GM11168 (cell line): Measurements from ENCODE around the gene LYST.
"Not testable (repeated sequence)": the region's sequence is repeated elsewhere in the genome, so short reads cannot be mapped to it uniquely, and the experiment has no call there.

Experiments used
- in situ Hi-C: fragments of 300-500 bp; cut with MboI; formaldehyde crosslinking; loops from one replicate; pipeline ENCODE4 v1.12.0; 2022; ENCODE audit warnings: low sequenced_read_pairs; ENCODE audit not compliant: unreplicated experiment

The LYST gene

GRCh38 chr1:235622936-235623779 lies 243.5 kb downstream of the LYST start:
- in situ Hi-C loops, result no loop called here

GRCh38 chr1:235619149-235619548 lies 247.6 kb downstream of the LYST start:
- in situ Hi-C loops, result not testable (repeated sequence)

- in situ Hi-C loops, result no loop called here
These were observed 248.9 kb downstream of the LYST start for GRCh38 chr1:235617808-235618207.

GRCh38 chr1:235617140-235617539 lies 249.6 kb downstream of the LYST start:
- in situ Hi-C loops, result no loop called here

- in situ Hi-C loops, result no loop called here
These were observed 252.2 kb downstream of the LYST start for GRCh38 chr1:235614442-235614954.

- in situ Hi-C loops, result no loop called here
These were observed 253.1 kb downstream of the LYST start for GRCh38 chr1:235613602-235614001.

- in situ Hi-C loops, result no loop called here
These were observed 253.9 kb downstream of the LYST start for GRCh38 chr1:235612761-235613160.
